OCI-LY7 (cell line): Measurements from ENCODE around the gene FGB.

Experiments used
- EZH2phosphoT487 ChIP-seq: fragments of 200-600 bp; sonication (generic); IDR thresholded peaks from 2 replicates; pipeline ENCODE4 v1.6.1; 2018; ENCODE audit warnings: low read depth, borderline replicate concordance, mild to moderate bottlenecking, mixed run types, antibody characterized with exemption, low read length, moderate library complexity, mixed read lengths
- TF ChIP-seq, protein P1 (sequence below): fragments of 200-600 bp; sonication (generic); conservative IDR thresholded peaks from 2 replicates; pipeline ENCODE4 v1.5.1; 2014; ENCODE audit warnings: mild to moderate bottlenecking, antibody characterized with exemption, low read length, moderate library complexity, mixed read lengths

DNA sequence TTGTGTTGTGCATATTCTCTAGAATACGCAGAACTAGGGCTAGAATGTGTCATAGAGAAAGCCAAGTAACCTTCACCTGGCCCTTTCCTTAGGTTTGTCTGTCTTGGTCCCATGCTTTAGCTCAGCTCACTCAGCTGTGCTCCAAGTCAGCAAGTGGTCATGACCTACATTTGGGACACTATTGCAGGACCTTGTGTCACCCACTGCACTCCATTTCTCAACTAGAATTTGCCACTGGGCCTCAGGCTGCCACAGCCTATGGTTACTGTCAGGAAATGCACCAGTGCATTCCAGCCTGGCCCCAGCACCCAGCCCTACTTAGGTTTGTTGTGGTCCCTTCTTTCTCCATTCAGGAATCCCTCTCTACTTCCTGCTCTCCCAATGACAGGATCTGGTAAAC lies 57.3 kb downstream of the FGB start:
- no peak for TF ChIP-seq EZH2phosphoT487
- TF ChIP-seq, protein P1, sequence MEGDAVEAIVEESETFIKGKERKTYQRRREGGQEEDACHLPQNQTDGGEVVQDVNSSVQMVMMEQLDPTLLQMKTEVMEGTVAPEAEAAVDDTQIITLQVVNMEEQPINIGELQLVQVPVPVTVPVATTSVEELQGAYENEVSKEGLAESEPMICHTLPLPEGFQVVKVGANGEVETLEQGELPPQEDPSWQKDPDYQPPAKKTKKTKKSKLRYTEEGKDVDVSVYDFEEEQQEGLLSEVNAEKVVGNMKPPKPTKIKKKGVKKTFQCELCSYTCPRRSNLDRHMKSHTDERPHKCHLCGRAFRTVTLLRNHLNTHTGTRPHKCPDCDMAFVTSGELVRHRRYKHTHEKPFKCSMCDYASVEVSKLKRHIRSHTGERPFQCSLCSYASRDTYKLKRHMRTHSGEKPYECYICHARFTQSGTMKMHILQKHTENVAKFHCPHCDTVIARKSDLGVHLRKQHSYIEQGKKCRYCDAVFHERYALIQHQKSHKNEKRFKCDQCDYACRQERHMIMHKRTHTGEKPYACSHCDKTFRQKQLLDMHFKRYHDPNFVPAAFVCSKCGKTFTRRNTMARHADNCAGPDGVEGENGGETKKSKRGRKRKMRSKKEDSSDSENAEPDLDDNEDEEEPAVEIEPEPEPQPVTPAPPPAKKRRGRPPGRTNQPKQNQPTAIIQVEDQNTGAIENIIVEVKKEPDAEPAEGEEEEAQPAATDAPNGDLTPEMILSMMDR, result no peak
